HEK293 (cell line): ENCODE data around the gene PRKAG2.

ENCODE experiments used
- CTCF ChIA-PET: fragments of 350-600 bp; formaldehyde crosslinking; extraction: SDS; loops from one replicate; lab custom pipeline; 2021; ENCODE audit warnings: antibody characterized with exemption; lab: Yijun Ruan, JAX
- POLR2A ChIA-PET: fragments of 300-600 bp; formaldehyde crosslinking; extraction: SDS; loops from one replicate; lab custom pipeline; 2020; ENCODE audit warnings: antibody characterized with exemption, inconsistent platforms; lab: Yijun Ruan, JAX
- H3K27ac ChIP-seq: fragments of 200-500 bp; sonication (Bioruptor generic); 2 replicates; pipeline ENCODE4 v1.5.1; 2014; ENCODE audit warnings: low read depth, low read length, control low read depth, inconsistent platforms; ENCODE audit errors: extremely low read depth
- H3K36me3 ChIP-seq, 2 experiments: fragments of 200-500 bp in 1 of 2; sonication (Bioruptor generic) in 1 of 2; 1 replicate in 1 of 2; 2 replicates in 1 of 2; pipeline ENCODE4 v1.5.1; 2014 to 2017; ENCODE audit warnings: inconsistent platforms in 2 of 2, low read length in 2 of 2; ENCODE audit not compliant: control insufficient read depth in 2 of 2, insufficient read depth in 1 of 2
- H3K4me1 ChIP-seq: fragments of 200-500 bp; sonication (Bioruptor generic); 2 replicates; pipeline ENCODE4 v1.5.1; 2014; ENCODE audit warnings: mild to moderate bottlenecking, low read length, inconsistent platforms; ENCODE audit not compliant: control insufficient read depth, insufficient read depth
- H3K4me3 ChIP-seq: 2 replicates; pipeline ENCODE4 v1.5.1; 2011; ENCODE audit warnings: low read depth, mild to moderate bottlenecking, control low read depth, low read length, moderate library complexity
- H3K9me3 ChIP-seq: fragments of 200-500 bp; sonication (Bioruptor generic); 2 replicates; pipeline ENCODE4 v1.5.1; 2014; ENCODE audit warnings: low read depth, low read length, inconsistent platforms; ENCODE audit not compliant: control insufficient read depth, insufficient read depth
- BCL11A ChIP-seq: fragments of 450-650 bp; formaldehyde crosslinking; IDR thresholded peaks from 2 replicates; pipeline ENCODE4 v1.5.1; 2016; ENCODE audit warnings: low read depth, missing biosample characterization, missing genetic modification characterization
- KLF1 ChIP-seq: fragments of 450-650 bp; formaldehyde crosslinking; IDR thresholded peaks from 2 replicates; pipeline ENCODE4 v1.5.1; 2016; ENCODE audit warnings: missing biosample characterization, missing genetic modification characterization
- MYNN ChIP-seq: fragments of 450-650 bp; formaldehyde crosslinking; IDR thresholded peaks from 2 replicates; pipeline ENCODE4 v1.5.1; 2016; ENCODE audit warnings: missing biosample characterization, missing genetic modification characterization, borderline replicate concordance
- PRDM10 ChIP-seq: fragments of 450-650 bp; formaldehyde crosslinking; IDR thresholded peaks from 2 replicates; pipeline ENCODE4 v1.5.1; 2016; ENCODE audit warnings: missing biosample characterization, missing genetic modification characterization
- WT1 ChIP-seq: fragments of 450-650 bp; formaldehyde crosslinking; IDR thresholded peaks from 2 replicates; pipeline ENCODE4 v1.5.1; 2016; ENCODE audit warnings: missing biosample characterization, missing genetic modification characterization
- ZNF112 ChIP-seq: fragments of 450-650 bp; formaldehyde crosslinking; IDR thresholded peaks from 2 replicates; pipeline ENCODE4 v1.5.0; 2017; ENCODE audit warnings: missing biosample characterization, missing genetic modification characterization
- ZNF335 ChIP-seq: fragments of 450-650 bp; formaldehyde crosslinking; conservative IDR thresholded peaks from 2 replicates; pipeline ENCODE4 v1.5.1; 2016; ENCODE audit warnings: missing biosample characterization, missing genetic modification characterization
- ZNF341 ChIP-seq: fragments of 450-650 bp; formaldehyde crosslinking; IDR thresholded peaks from 2 replicates; pipeline ENCODE4; 2016; ENCODE audit warnings: low read depth, missing biosample characterization, missing genetic modification characterization
- ZNF426 ChIP-seq: fragments of 450-650 bp; formaldehyde crosslinking; IDR thresholded peaks from 2 replicates; pipeline ENCODE4 v1.5.1; 2017; ENCODE audit warnings: missing biosample characterization, missing genetic modification characterization, mild to moderate bottlenecking, inconsistent platforms, moderate library complexity
- ZNF473 ChIP-seq: fragments of 450-650 bp; formaldehyde crosslinking; IDR thresholded peaks from 2 replicates; pipeline ENCODE4 v1.5.1; 2017; ENCODE audit warnings: missing biosample characterization, missing genetic modification characterization
- ZNF544 ChIP-seq: fragments of 450-650 bp; formaldehyde crosslinking; IDR thresholded peaks from 2 replicates; pipeline ENCODE4 v1.5.0; 2017; ENCODE audit warnings: missing biosample characterization, missing genetic modification characterization
- ZNF600 ChIP-seq: fragments of 450-650 bp; formaldehyde crosslinking; IDR thresholded peaks from 2 replicates; pipeline ENCODE4 v1.5.1; 2016; ENCODE audit warnings: missing biosample characterization, missing genetic modification characterization
- ZNF658 ChIP-seq: fragments of 450-650 bp; formaldehyde crosslinking; IDR thresholded peaks from 2 replicates; pipeline ENCODE4; 2016; ENCODE audit warnings: missing biosample characterization, missing genetic modification characterization
- ZNF701 ChIP-seq: fragments of 450-650 bp; formaldehyde crosslinking; IDR thresholded peaks from 2 replicates; pipeline ENCODE4 v1.5.1; 2016; ENCODE audit warnings: missing biosample characterization, missing genetic modification characterization
- ZSCAN5A ChIP-seq: fragments of 450-650 bp; formaldehyde crosslinking; IDR thresholded peaks from 2 replicates; pipeline ENCODE4 v1.5.1; 2016; ENCODE audit warnings: missing biosample characterization, missing genetic modification characterization
- TF ChIP-seq, protein P1 (sequence below): fragments of 450-650 bp; formaldehyde crosslinking; IDR thresholded peaks from 2 replicates; pipeline ENCODE4 v1.5.1; 2016; ENCODE audit warnings: missing biosample characterization, missing genetic modification characterization, borderline replicate concordance
- TF ChIP-seq, protein P2 (sequence below): fragments of 450-650 bp; formaldehyde crosslinking; IDR thresholded peaks from 2 replicates; pipeline ENCODE4 v1.5.1; 2016; ENCODE audit warnings: missing biosample characterization, missing genetic modification characterization

PRKAG2 gene

DNA sequence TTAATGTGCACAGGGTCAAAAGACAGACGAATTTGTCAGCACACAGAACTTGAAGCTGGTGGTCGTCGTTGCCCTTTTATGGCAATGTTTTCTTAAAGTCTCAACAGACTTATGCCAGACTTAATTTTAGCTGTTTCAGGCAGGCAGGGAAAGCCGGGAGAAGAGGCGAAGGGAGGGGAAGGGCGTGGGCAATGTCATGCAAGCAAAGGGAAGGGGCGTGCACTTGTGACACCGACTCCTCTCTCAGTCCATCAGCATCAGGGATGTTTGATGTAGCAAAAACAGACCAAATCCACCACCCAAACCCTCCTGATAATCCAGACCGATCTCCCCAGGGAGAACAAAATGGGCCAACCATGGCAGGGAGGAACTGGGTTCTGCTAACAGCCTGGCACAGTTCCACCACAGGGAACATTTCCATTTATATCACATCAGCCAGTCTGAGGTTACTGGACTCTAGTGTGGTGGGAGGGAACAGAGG is 239.1 kb downstream of the PRKAG2 start:
- CTCF ChIA-PET, result interaction anchor here (0.7 kb wide), 1 partner anchor 657 kb away, joined by 3 read pairs; no protein-coding TSS in a partner anchor
- TF ChIP-seq KLF1 (tag by site-specific recombination) (peak; percentile 57), ZNF426 (tag by site-specific recombination) (no peak), ZNF112 (no peak), MYNN (no peak), ZNF341 (tag by site-specific recombination) (peak; percentile 90), WT1 (tag by site-specific recombination) (peak; percentile 27; the same call in 1 of the 2 replicates), ZNF658 (tag by site-specific recombination) (no peak), ZNF473 (tag by site-specific recombination) (no peak), ZNF600 (peak; percentile 70; the same call in 1 of the 2 replicates), ZNF701 (tag by site-specific recombination) (no peak), PRDM10 (peak; percentile 62), ZNF335 (tag by site-specific recombination) (peak; percentile 53), BCL11A (tag by site-specific recombination) (no peak), ZSCAN5A (tag by site-specific recombination) (no peak), ZNF544 (tag by site-specific recombination) (no peak)
- TF ChIP-seq, protein P1, sequence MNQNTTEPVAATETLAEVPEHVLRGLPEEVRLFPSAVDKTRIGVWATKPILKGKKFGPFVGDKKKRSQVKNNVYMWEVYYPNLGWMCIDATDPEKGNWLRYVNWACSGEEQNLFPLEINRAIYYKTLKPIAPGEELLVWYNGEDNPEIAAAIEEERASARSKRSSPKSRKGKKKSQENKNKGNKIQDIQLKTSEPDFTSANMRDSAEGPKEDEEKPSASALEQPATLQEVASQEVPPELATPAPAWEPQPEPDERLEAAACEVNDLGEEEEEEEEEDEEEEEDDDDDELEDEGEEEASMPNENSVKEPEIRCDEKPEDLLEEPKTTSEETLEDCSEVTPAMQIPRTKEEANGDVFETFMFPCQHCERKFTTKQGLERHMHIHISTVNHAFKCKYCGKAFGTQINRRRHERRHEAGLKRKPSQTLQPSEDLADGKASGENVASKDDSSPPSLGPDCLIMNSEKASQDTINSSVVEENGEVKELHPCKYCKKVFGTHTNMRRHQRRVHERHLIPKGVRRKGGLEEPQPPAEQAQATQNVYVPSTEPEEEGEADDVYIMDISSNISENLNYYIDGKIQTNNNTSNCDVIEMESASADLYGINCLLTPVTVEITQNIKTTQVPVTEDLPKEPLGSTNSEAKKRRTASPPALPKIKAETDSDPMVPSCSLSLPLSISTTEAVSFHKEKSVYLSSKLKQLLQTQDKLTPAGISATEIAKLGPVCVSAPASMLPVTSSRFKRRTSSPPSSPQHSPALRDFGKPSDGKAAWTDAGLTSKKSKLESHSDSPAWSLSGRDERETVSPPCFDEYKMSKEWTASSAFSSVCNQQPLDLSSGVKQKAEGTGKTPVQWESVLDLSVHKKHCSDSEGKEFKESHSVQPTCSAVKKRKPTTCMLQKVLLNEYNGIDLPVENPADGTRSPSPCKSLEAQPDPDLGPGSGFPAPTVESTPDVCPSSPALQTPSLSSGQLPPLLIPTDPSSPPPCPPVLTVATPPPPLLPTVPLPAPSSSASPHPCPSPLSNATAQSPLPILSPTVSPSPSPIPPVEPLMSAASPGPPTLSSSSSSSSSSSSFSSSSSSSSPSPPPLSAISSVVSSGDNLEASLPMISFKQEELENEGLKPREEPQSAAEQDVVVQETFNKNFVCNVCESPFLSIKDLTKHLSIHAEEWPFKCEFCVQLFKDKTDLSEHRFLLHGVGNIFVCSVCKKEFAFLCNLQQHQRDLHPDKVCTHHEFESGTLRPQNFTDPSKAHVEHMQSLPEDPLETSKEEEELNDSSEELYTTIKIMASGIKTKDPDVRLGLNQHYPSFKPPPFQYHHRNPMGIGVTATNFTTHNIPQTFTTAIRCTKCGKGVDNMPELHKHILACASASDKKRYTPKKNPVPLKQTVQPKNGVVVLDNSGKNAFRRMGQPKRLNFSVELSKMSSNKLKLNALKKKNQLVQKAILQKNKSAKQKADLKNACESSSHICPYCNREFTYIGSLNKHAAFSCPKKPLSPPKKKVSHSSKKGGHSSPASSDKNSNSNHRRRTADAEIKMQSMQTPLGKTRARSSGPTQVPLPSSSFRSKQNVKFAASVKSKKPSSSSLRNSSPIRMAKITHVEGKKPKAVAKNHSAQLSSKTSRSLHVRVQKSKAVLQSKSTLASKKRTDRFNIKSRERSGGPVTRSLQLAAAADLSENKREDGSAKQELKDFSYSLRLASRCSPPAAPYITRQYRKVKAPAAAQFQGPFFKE (tag by site-specific recombination), result no peak
- TF ChIP-seq, protein P2, sequence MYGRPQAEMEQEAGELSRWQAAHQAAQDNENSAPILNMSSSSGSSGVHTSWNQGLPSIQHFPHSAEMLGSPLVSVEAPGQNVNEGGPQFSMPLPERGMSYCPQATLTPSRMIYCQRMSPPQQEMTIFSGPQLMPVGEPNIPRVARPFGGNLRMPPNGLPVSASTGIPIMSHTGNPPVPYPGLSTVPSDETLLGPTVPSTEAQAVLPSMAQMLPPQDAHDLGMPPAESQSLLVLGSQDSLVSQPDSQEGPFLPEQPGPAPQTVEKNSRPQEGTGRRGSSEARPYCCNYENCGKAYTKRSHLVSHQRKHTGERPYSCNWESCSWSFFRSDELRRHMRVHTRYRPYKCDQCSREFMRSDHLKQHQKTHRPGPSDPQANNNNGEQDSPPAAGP (tag by site-specific recombination), result peak; percentile 36; the same call in 1 of the 2 replicates
- Histone ChIP-seq H3K4me1 (no peaks in the 10 kb centered on the region), H3K4me3 (no peak overlapping the region), H3K36me3 (no peaks in the 10 kb centered on the region), H3K27ac (no peak overlapping the region), H3K9me3 (no peaks in the 10 kb centered on the region)
- POLR2A ChIA-PET, result no interaction called here
